ENCODE data around the gene MACROD1. TPM values are rescaled to one million over a fixed set of nuclear protein-coding genes. Genes with fewer than 3 reads are reported as not detected.

Gene MACROD1
- total RNA-seq, 1 experiment from 2014 or later = not detected

- peaks cover 9% of the 10 kb centered on the region for H3K4me1 ChIP-seq (ENCODE audit: low read length)
- no peak overlapping the region for H3K4me2 ChIP-seq (ENCODE audit: low read depth, low read length, poor library complexity, severe bottlenecking)
- no peaks in the 10 kb centered on the region for H3K36me3 ChIP-seq (ENCODE audit: insufficient read depth, low read length)
- no peak overlapping the region for H3K4me3 ChIP-seq (ENCODE audit: low read length)
- H3K9ac ChIP-seq (ENCODE audit: low read length) = no peak overlapping the region
- no peaks in the 10 kb centered on the region for H3K79me2 ChIP-seq (ENCODE audit: low read length)
- no peak overlapping the region for H2AFZ ChIP-seq (ENCODE audit: low read length)
- DNase-seq = no peak
- no peaks in the 10 kb centered on the region for H4K20me1 ChIP-seq (ENCODE audit: insufficient read depth, low read depth, low read length)
- H3K9me3 ChIP-seq (ENCODE audit: low read length) = no peaks in the 10 kb centered on the region
- no peak overlapping the region for H3K27ac ChIP-seq (ENCODE audit: low read length)
- H3K27me3 ChIP-seq (ENCODE audit: low read length) = no peaks in the 10 kb centered on the region
- H3K9me2 ChIP-seq (replicated peaks; ENCODE audit: insufficient read depth, low read length) = no peaks in the 10 kb centered on the region
Measured at GRCh38 chr11:64095273-64095817, 70.6 kb downstream of the MACROD1 start.

GRCh38 chr11:64094463-64095260 is 71.3 kb downstream of the MACROD1 start:
- no peaks in the 10 kb centered on the region for H3K79me2 ChIP-seq (ENCODE audit: low read length)
- H3K36me3 ChIP-seq (ENCODE audit: insufficient read depth, low read length) = no peaks in the 10 kb centered on the region
- no peaks in the 10 kb centered on the region for H3K9me2 ChIP-seq (replicated peaks; ENCODE audit: insufficient read depth, low read length)
- H3K4me1 ChIP-seq (ENCODE audit: low read length) = 0 out of 2 replicates have a peak, but pooled peaks cover 3% of the 10 kb centered on the region
- H4K20me1 ChIP-seq (ENCODE audit: insufficient read depth, low read depth, low read length) = no peaks in the 10 kb centered on the region
- H3K27ac ChIP-seq (ENCODE audit: low read length) = no peak overlapping the region
- DNase-seq = no peak
- no peaks in the 10 kb centered on the region for H3K9me3 ChIP-seq (ENCODE audit: low read length)
- no peak overlapping the region for H3K4me2 ChIP-seq (ENCODE audit: low read depth, low read length, poor library complexity, severe bottlenecking)
- no peak overlapping the region for H3K4me3 ChIP-seq (ENCODE audit: low read length)
- H3K27me3 ChIP-seq (ENCODE audit: low read length) = no peaks in the 10 kb centered on the region
- H2AFZ ChIP-seq (ENCODE audit: low read length) = no peak overlapping the region
- no peak overlapping the region for H3K9ac ChIP-seq (ENCODE audit: low read length)

- Histone ChIP-seq H3K4me3 (ENCODE audit: low read length) (no peak overlapping the region), H3K36me3 (ENCODE audit: insufficient read depth, low read length) (no peaks in the 10 kb centered on the region), H3K9me2 (replicated peaks; ENCODE audit: insufficient read depth, low read length) (no peaks in the 10 kb centered on the region), H3K4me1 (ENCODE audit: low read length) (0 out of 2 replicates have a peak, but pooled peaks cover 3% of the 10 kb centered on the region), H3K79me2 (ENCODE audit: low read length) (no peaks in the 10 kb centered on the region), H4K20me1 (ENCODE audit: insufficient read depth, low read depth, low read length) (no peaks in the 10 kb centered on the region), H2AFZ (ENCODE audit: low read length) (no peak overlapping the region), H3K27me3 (ENCODE audit: low read length) (no peaks in the 10 kb centered on the region), H3K9me3 (ENCODE audit: low read length) (no peaks in the 10 kb centered on the region), H3K9ac (ENCODE audit: low read length) (no peak overlapping the region), H3K27ac (ENCODE audit: low read length) (no peak overlapping the region), H3K4me2 (ENCODE audit: low read depth, low read length, poor library complexity, severe bottlenecking) (no peak overlapping the region)
- no peak for DNase-seq
Measured at GRCh38 chr11:64093233-64094039, 72.5 kb downstream of the MACROD1 start.

GRCh38 chr11:64092761-64093136 is 73.2 kb downstream of the MACROD1 start:
- Histone ChIP-seq H3K36me3 (ENCODE audit: insufficient read depth, low read length) (no peaks in the 10 kb centered on the region), H3K9ac (ENCODE audit: low read length) (no peak overlapping the region), H3K27me3 (ENCODE audit: low read length) (no peaks in the 10 kb centered on the region), H4K20me1 (ENCODE audit: insufficient read depth, low read depth, low read length) (no peaks in the 10 kb centered on the region), H3K9me2 (replicated peaks; ENCODE audit: insufficient read depth, low read length) (no peaks in the 10 kb centered on the region), H3K4me2 (ENCODE audit: low read depth, low read length, poor library complexity, severe bottlenecking) (no peak overlapping the region), H3K27ac (ENCODE audit: low read length) (no peak overlapping the region), H3K9me3 (ENCODE audit: low read length) (no peaks in the 10 kb centered on the region), H2AFZ (ENCODE audit: low read length) (no peak overlapping the region), H3K4me1 (ENCODE audit: low read length) (0 out of 2 replicates have a peak, but pooled peaks cover 3% of the 10 kb centered on the region), H3K4me3 (ENCODE audit: low read length) (no peak overlapping the region), H3K79me2 (ENCODE audit: low read length) (no peaks in the 10 kb centered on the region)
- no peak for DNase-seq

GRCh38 chr11:64092111-64092760 is 73.7 kb downstream of the MACROD1 start:
- H4K20me1 ChIP-seq (ENCODE audit: insufficient read depth, low read depth, low read length) = no peaks in the 10 kb centered on the region
- no peak overlapping the region for H3K4me2 ChIP-seq (ENCODE audit: low read depth, low read length, poor library complexity, severe bottlenecking)
- no peak for DNase-seq
- H3K9me2 ChIP-seq (replicated peaks; ENCODE audit: insufficient read depth, low read length) = no peaks in the 10 kb centered on the region
- no peak overlapping the region for H3K27ac ChIP-seq (ENCODE audit: low read length)
- no peak overlapping the region for H2AFZ ChIP-seq (ENCODE audit: low read length)
- H3K79me2 ChIP-seq (ENCODE audit: low read length) = no peaks in the 10 kb centered on the region
- no peak overlapping the region for H3K9ac ChIP-seq (ENCODE audit: low read length)
- no peak overlapping the region for H3K4me3 ChIP-seq (ENCODE audit: low read length)
- no peaks in the 10 kb centered on the region for H3K36me3 ChIP-seq (ENCODE audit: insufficient read depth, low read length)
- 0 out of 2 replicates have a peak, but pooled peaks cover 3% of the 10 kb centered on the region for H3K4me1 ChIP-seq (ENCODE audit: low read length)
- no peaks in the 10 kb centered on the region for H3K27me3 ChIP-seq (ENCODE audit: low read length)
- H3K9me3 ChIP-seq (ENCODE audit: low read length) = no peaks in the 10 kb centered on the region

GRCh38 chr11:64090806-64091516 is 75.0 kb downstream of the MACROD1 start:
- no peaks in the 10 kb centered on the region for H3K36me3 ChIP-seq (ENCODE audit: insufficient read depth, low read length)
- DNase-seq = no peak
- H3K4me1 ChIP-seq (ENCODE audit: low read length) = 0 out of 2 replicates have a peak, but pooled peaks cover 2% of the 10 kb centered on the region
- H3K9me2 ChIP-seq (replicated peaks; ENCODE audit: insufficient read depth, low read length) = no peaks in the 10 kb centered on the region
- H3K4me3 ChIP-seq (ENCODE audit: low read length) = no peak overlapping the region
- H3K27ac ChIP-seq (ENCODE audit: low read length) = no peak overlapping the region
- H3K9me3 ChIP-seq (ENCODE audit: low read length) = no peaks in the 10 kb centered on the region
- no peaks in the 10 kb centered on the region for H3K27me3 ChIP-seq (ENCODE audit: low read length)
- no peaks in the 10 kb centered on the region for H4K20me1 ChIP-seq (ENCODE audit: insufficient read depth, low read depth, low read length)
- no peak overlapping the region for H3K9ac ChIP-seq (ENCODE audit: low read length)
- H2AFZ ChIP-seq (ENCODE audit: low read length) = no peak overlapping the region
- H3K4me2 ChIP-seq (ENCODE audit: low read depth, low read length, poor library complexity, severe bottlenecking) = no peak overlapping the region
- no peaks in the 10 kb centered on the region for H3K79me2 ChIP-seq (ENCODE audit: low read length)

GRCh38 chr11:64089915-64090805 is 75.8 kb downstream of the MACROD1 start:
- Histone ChIP-seq H3K36me3 (ENCODE audit: insufficient read depth, low read length) (no peaks in the 10 kb centered on the region), H4K20me1 (ENCODE audit: insufficient read depth, low read depth, low read length) (no peaks in the 10 kb centered on the region), H3K4me2 (ENCODE audit: low read depth, low read length, poor library complexity, severe bottlenecking) (no peak overlapping the region), H3K4me1 (ENCODE audit: low read length) (no peaks in the 10 kb centered on the region), H3K9ac (ENCODE audit: low read length) (no peak overlapping the region), H2AFZ (ENCODE audit: low read length) (no peak overlapping the region), H3K27me3 (ENCODE audit: low read length) (no peaks in the 10 kb centered on the region), H3K79me2 (ENCODE audit: low read length) (no peaks in the 10 kb centered on the region), H3K4me3 (ENCODE audit: low read length) (no peak overlapping the region), H3K27ac (ENCODE audit: low read length) (no peak overlapping the region), H3K9me3 (ENCODE audit: low read length) (no peaks in the 10 kb centered on the region), H3K9me2 (replicated peaks; ENCODE audit: insufficient read depth, low read length) (no peaks in the 10 kb centered on the region)
- DNase-seq = no peak

All from Karpas-422 (cell line).